ENCODE data around the gene LIN9. TPM values are rescaled to one million over a fixed set of nuclear protein-coding genes. Genes with fewer than 3 reads are reported as not detected.
A peak's percentile ranks its signal among the peaks of the same experiment; 100 is the strongest.

Gene LIN9
- polyA plus RNA-seq, 10 donors, result 5.6 to 9.4 (median 7.5) TPM

DNA sequence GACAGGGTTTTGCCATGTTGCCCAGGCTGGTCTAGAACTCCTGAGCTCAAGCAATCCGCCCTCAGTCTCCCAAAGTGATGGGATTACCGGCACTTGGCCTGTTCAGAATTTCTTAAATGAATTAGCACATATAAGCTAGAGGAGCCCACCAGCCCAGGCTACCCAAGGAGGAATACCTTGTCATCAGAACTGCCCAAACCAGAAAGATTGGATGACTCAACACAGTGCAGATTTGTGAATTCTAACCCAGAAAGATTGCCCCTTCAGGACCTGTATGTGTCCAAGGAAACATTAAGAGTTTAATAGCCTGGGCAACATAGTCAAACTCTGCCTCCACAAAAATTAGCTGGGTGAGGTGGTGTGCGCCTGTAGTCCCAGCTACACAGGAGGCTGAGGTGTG, 14.0 kb upstream of the LIN9 start:
- DNase-seq, result no peak

DNA sequence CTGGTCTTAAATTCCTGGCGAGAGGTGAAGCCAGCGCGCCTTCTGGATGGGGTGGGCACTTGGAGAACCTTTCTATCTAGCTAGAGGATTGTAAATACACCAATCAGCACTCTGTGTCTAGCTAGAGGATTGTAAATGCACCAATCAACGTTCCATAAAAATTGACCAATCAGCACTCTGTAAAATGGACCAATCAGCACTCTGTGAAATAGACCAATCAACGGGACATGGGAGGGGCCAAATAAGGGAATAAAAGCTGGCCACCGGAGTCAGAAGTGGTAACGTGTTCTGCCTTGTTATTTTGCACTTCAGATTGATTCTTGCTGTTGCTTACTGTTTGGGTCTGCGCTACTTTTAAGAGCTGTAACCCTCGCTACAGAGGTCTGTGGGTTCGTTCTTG, 12.0 kb upstream of the LIN9 start:
- DNase-seq, result no peak

DNA sequence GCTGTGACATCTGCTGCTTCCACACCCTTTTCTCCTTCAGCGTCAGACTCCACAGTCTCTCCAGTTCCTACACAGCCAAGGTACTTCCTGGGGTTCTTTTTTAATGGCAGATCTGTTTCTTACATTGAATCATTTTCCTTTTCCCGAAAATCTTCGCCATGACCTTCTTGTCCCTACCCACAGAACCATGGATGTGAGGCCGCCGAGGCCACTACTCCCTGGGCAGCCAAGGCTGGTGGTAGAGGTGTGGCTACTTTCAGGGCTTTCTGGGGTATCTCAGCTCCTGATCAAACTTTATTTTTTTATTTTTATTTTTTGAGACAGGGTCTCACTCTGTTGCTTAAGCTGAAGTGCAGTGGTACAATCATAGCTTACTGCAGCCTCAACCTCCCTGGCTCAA, 9.5 kb upstream of the LIN9 start:
- no peak for DNase-seq

DNA sequence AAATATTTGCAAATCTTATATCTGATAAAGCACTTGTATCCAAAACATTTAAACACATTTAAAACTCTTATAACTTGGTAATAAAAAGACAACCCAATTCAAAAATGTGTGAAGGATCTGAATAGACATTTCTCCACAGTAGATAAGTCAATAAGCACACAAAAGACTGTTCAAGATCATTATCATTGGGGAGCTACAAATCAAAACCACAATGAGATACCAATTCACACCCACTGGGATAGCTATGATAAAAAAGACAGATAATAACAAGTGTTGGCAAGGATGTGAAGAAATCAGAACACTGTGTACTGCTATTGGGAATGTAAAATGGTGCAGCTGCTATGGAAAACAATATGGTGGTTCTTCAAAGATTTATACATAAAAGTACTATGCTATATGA, 5.1 kb upstream of the LIN9 start:
- DNase-seq, result no peak

DNA sequence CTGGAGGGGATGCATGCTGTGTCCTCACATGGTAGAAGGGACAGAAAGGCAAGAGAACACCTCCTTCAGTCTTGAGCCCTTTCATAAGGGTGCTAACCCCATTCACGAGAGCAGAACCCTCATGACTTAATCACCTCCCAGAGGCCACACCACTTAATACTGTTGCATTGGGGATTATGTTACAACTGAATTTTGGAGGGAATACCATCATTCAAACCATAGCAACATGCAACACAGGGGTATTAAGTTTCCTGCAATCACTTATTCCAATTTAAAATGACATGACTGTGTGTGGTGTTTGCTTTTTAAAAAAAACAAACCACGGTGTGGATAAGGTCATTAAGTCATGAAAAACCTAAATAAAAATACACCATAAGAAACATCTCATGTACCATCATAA, 3.1 kb upstream of the LIN9 start:
- no peak for DNase-seq

DNA sequence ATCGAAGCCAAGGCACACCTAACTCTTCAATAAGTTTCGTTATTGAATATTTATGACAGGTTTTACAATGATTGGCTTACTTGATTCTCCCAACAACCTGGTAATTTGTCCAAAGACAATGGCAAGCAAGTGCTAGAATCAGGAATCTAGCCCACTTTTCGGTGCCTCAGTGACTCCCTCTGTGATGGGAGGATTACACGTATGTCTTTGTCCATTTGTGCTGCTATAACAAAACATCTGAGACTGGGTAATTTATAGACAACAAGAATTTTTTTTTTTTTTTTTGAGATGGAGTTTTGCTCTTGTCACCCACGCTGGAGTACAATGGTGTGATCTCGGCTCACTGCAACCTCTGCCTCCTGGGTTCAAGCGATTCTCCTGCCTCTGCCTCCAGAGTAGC, 2.4 kb upstream of the LIN9 start:
- DNase-seq, result no peak

DNA sequence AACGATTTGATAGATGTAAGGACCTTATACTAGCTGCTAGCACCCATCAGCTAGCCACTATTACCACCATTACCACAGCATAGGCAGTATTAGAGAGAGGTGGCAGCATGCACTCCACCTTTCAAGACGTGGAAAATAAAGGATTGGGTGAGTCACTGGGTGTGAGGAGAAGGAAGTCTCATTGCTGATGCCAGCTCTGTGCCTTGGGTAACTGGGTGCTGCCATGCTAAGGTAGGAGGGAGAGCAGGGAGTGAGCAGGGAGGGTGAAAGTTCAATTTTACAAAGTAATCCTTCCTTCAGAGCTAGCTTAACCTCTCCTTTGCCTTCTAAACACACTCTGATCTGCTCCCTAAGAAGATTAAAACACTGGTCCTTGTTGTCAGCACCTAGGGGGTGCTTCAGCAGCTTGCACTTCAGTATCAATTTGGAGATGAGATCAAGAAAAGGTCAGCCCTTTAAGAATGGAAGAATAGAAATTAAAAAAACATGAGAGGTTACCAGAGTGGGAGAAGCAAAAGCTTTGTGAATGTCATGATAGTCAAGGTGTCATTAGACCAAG, 1.8 kb upstream of the LIN9 start:
- no peak for DNase-seq

DNA sequence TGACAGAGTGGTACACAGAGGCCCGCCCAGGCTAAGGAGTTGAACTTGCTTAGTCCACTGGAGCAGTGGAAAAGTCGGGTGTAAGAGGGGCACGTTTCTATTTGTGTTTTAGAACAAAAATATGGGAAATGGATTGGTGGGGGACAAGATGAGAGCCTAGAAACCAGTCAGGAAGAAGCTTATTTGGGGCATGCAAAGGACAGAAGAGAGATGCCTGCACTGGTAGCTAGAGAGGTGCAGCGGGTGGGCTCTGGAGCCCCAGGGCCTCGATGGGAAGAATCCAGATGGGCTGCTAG, 1.2 kb upstream of the LIN9 start:
- DNase-seq, result no peak

DNA sequence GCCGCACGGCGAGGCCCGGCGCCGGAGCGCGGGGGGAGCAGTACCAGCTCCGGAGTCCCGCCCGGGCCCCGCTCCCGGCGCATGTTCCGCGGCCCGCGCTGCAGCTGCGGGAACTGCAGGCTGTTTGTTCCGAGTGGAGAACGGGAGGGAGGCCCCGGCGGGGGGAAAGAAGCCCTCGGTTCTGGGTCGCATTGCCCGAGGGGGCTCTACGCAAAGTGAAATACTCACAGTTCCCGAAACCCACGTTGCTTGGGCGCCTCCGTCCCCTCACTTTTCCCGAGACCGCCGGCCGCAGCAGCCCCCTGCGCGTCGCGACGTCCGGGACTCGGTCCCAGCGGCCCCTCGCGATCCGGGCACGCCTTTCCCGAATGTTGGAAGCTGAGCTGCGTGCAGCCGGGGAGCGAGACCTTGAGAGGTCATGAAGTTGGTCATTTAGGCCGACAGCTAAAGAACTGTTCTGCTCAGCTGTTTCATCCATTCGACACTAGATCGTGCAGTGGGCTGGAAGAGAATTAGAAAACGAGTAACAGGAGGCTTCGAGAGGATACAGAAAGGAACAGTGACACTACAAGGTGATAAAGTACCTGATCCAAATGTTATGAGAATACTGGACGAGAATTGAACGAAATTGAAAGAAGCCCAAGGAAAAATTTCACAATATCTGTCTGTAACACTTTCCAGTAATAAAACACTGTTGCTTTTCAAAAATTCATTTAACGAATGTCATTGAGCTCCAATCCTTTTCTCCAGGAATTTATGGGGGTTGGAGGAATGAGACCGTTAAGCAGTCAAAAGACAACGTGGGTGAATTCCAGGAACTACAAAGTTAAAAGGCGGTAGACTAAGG, 657 bp upstream of the LIN9 start:
- DNase-seq, result peak; percentile 21 to 87 (median 46)

DNA sequence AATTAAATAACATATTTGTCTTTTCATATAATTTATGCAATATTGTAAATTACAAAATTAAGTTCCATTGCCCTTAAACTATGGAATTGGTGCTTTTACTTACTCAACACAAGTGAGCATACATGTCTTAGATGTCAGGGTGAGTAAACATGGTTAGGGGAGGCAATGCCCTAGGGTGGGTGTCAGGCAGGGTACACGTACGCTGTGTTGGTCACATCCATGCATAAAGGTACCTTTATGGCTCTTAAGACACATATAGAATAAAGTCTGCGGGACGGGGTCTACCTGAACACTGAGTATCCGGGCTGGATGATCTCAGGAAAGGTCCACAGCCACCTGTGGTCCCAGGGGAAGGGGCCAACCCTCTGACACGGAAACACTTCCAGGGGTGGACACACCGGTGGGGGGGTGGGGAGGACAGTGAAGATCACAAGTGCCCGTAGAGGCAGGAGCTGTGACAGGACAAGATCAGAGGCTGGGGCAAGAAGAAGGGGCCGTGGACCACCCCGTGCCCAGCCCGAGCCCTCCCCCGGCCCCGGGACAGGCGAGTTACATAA, 720 bp downstream of the LIN9 start:
- peak in 2 of 3 donors; percentile 2 to 15 for DNase-seq

DNA sequence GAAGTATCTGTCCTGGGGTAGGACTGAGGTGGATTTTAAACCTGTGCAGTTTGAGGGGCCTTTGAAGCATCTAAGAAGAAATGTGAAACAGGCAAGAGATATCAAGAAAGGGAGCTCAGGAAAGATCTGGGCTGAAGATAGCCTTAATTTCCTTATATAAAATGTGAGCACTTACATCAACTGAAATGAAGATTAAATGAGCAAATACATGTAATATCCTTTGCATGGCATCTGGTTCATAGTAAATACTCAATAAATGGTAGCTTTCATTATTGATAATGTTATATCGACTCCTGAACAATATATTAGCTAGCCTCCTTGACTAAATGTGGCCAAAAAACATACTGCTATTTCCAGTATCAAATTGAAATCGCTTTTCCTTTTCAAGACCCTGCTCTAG, 2.5 kb downstream of the LIN9 start:
- no peak for DNase-seq

DNA sequence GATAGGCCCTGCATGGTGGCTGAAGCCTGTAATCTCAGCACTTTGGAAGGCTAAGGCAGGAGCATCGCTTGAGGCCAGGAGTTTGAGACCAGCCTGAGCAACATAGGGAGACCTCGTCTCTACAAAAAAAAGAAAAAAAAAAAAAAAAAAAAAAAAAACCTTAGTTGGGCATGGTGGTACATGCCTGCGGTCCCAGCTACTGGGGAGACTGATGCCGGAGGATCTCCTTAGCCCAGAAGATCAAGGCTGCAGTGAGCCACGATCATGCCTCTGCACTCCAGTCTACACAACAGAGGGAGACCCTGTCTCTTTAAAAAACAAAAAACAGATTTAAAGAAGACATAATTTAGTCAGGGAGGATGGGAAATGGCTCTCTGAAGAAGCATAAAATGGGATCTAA, 3.8 kb downstream of the LIN9 start:
- DNase-seq, result no peak

DNA sequence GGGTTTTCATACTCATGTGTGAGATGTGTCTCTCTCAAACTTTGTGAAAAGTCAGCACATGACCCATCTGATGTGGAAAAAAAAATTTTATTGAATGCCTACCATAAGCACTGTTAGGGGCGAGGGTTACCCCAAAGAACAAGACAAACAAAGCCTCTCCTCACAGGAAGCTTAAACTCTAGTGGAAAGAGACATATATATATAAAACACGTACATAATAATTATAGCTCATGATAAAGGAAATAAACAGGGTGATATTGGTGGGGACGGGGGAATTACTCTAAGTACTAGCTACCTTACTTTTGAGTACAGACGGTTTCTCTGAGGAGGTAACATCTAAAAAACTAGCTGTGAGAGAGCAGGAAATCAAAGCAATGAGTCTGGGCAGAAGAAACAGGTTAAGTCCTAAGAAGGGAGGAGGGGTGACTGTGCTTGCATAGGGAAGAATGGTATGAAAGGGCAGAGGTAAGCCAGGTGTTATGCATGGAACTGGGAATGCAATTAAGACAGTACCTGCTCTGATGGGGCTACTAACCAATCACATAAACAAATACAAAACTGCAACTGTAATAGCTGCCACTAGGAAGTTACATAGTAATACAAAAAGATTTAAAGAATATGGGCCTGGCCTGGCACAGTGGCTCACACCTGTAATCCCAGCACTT, 4.5 kb downstream of the LIN9 start:
- DNase-seq, result no peak

DNA sequence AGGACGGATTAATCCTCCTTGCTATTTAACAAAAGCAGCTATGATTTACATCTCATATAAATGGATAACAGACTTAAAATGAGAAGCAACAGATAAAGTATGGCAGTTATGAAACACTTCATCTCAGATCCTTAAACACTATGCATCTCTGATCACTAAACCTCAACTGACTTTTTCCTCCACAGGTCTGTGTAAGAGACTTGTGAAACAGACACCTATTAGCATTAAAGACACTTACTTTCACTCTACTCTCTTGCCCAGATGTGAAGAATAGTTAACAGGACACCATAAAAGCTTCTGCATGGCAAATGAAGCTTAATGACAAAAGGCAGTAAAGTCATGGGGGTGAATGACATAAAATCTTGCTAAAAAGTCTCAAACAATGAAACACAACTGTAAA, 6.2 kb downstream of the LIN9 start:
- DNase-seq, result no peak

DNA sequence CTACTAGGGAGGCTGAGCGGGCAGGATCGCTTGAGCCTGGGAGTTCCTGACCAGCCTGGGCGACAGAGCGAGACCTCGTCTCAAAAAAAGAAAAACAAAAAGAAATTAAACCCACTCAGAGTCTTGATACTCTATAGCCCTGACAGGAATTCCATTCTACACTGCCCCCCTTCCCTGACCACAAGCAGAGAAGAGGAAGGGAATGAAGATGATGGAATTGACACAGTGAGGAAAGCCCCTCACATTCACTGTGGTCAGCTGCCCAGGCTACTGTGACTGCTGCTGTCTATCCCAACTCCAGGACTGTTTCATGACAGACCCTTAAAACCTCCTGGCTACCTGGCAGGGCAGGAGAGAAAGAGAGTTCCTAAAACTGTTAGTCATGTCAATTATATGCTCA, 12.1 kb downstream of the LIN9 start:
- no peak for DNase-seq

DNA sequence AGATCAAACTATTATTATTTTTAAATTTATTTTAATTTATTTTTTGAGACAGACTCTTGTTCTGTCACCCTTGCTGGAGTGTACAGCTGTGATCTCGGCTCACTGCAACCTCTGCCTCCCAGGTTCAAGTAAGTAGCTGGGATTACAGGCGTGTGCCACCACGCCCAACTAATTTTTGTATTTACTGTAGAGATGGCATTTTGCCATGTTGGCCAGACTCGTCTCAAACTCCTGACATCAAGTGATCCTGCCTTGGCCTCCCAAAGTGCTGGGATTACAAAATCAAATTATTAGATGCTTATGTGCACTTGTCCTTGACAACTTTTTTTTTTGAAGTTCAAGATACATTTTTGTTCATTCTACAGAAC, 15.4 kb downstream of the LIN9 start:
- no peak for DNase-seq

DNA sequence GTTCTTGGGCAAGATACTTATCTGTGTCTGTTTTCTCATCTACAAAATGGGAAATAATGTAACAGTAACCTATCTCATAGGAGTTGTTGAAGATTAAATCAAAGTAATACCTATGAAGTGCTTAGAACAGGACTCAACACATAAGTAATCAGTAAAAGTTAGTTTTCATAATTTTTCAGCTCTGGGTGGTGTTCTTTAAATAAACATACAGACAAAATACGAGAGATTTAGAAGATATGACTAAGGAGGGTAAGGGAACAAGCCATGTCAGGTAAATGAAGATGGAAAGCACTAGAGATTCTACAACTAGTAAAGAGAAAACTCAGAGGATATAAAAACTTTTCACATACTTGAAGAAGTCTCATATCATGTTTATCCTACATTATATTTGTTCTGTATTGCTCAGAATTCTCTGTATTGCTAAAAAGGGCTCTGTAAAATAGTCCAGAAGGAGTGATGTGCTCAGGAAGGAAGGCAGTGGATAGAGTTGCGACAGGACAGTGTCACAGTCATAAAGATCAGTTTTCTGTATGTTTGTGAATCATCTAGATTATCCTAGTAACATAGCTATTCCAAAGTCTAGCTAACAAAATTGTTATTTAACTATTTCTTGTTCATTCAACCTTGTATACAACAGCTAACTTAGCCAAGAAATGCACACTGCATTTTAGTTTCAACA, 16.0 kb downstream of the LIN9 start:
- no peak for DNase-seq

DNA sequence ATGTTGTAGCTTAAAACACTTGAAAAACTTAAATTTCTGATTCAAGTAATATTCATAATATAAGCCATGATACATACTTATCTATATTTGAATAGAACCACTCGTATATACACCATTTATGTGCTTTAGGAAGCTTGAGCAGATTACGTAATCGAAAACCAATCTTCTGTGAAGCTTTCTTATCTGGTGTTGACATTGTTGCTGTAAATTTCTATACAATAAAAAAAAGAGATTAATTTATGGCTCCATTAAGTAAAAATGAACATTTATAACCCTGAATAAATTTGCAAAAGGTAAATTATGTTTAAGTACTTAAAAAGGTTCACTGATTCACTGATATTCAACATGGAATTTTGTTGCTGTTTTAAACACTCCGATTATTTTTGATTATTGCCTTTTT, 21.4 kb downstream of the LIN9 start:
- no peak for DNase-seq

DNA sequence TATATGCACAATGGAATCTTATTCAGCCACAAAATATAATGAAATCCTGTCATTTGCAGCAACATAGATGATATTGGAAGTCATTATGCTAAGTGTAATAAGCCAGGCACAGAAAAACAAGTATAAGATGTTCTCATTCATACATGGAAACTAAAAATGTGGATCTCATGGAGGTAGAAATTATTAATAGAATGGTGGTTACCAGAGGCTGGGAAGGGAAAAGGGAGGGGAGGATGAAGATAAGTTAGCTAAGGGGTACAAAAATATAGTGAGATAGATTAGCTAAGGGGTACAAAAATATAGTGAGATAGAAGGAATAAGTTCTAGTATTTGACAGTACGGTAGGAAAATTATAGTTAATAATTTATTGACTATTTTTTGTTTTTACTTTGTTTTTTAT, 27.9 kb downstream of the LIN9 start:
- no peak for DNase-seq

DNA sequence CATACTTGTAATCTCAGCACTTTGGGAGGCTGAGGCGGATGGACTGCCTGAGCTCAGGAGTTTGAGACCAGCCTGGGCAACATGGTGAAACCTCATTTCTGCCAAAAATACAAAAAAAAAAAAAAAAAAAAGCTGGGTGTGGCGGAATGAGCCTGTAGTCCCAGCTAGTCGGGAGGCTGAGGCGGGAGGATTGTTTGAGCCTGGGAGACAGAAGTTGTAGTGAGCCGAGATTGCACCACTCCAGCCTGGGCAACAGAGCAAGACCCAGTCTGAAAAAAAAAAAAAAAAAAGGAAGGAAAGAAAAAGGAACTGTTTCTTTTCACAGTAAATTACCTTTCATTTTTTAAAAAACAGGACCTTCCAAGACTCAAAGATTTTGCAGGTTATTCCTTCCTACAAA, 29.5 kb downstream of the LIN9 start:
- DNase-seq, result no peak

DNA sequence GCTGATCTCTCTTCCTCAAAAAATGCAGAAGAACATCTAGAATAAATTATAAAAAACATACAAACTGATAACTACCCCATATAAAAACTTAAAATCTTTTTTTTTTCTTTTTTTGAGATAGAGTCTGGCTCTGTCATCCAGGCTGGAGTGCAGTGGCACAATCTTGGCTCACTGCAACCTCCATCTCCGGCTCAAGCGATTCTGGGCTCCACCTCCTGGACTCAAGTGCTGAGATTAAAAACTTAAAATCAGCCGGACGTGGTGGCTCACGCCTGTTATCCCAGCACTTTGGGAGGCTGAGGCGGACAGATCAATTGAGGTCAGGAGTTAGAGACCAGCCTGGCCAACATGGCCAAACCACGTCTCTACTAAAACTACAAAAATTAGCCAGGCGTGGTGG, 31.1 kb downstream of the LIN9 start:
- DNase-seq, result no peak

DNA sequence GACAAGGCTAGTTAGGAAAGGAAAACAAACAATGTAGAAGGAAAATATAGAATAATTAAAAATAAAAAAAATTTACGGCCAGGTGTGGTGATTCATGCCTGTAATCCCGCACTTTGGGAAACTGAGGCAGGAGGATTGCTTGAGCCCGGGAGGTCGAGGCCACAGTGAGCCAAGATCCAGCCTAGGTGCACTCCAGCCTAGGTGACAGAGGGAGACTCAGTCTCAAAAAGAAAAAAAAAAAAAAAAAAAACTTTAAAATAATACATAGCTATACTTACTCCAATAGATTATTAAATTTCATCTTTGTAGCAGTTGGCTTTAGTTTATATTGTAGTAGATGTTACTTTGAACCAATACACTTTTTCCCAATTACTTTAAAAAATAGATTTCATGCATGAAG, 32.0 kb downstream of the LIN9 start:
- no peak for DNase-seq

All from muscle of back (tissue), 11 donors.